ENCODE results near the gene SH3BP2.
"Not testable (repeated sequence)": the region's sequence is repeated elsewhere in the genome, so short reads cannot be mapped to it uniquely, and the experiment has no call there.

Gene SH3BP2

DNA sequence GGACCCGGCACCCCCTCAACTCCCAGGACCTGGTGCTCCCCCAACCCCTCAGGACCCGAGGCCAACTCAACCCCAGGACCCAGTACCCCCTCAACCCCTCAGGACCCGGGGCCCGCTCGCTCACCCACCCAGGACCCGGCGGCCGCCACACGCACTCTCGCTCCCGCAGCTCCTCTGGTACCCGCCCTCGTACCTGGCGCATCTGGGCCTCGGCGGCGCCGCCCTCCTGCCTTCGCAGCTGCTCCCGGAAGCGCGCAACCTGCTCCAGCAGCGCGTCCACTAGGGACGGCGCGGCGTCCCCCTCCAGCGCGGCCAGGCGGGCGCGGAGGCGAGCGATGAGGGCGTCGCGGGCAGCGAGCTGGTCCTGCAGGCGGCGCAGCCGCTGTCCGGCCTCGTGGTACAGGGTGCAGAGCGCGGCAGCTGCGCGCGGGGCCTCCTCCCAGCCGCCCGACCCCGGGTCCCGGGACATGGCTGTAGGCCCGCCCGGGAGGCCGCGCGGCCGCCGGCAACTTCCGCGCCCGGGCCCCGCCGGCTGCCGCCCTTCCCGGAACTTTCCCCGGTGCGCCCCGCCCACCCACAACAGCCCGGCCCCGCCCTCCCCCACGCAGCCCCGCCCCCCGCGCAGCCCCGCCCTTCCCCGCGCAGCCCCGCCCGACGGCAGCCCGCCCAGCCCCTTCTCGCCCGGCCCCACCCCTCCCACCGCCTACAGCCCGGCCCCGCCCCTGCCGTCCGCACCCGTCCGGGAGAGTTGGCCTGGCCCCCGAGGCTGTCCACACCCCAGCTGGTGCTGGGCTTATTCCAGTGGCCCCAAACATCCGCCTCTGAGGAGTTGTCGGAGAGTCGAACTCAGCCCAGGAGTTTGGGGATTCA is 36.8 kb upstream of the SH3BP2 start, which contains the start of gene TNIP2:
TNIP2 (minus strand) TSS at position 516 of the 870 bp plus-strand sequence; CDS start at position 469, 47 bp downstream.
- Mint-ChIP-seq H3K4me3 (peak within 1 kb of the TSS; percentile 79), H3K4me1 (peaks cover 26% of the 10 kb centered on the region), H3K27ac (ENCODE audit: low read depth) (peak within 1 kb of the TSS; percentile 88), H3K27me3 (no peaks in the 10 kb centered on the region), H3K9me3 (no peaks in the 10 kb centered on the region), H3K36me3 (ENCODE audit: insufficient read depth) (peaks cover 10% of the 10 kb centered on the region)
- ATAC-seq (replicated peaks; ENCODE audit: extremely low read depth, poor library complexity, severe bottlenecking) (peak; percentile 77), DNase-seq (ENCODE audit: low spot score in 2 of 2) (peak; percentile 54 to 60)

DNA sequence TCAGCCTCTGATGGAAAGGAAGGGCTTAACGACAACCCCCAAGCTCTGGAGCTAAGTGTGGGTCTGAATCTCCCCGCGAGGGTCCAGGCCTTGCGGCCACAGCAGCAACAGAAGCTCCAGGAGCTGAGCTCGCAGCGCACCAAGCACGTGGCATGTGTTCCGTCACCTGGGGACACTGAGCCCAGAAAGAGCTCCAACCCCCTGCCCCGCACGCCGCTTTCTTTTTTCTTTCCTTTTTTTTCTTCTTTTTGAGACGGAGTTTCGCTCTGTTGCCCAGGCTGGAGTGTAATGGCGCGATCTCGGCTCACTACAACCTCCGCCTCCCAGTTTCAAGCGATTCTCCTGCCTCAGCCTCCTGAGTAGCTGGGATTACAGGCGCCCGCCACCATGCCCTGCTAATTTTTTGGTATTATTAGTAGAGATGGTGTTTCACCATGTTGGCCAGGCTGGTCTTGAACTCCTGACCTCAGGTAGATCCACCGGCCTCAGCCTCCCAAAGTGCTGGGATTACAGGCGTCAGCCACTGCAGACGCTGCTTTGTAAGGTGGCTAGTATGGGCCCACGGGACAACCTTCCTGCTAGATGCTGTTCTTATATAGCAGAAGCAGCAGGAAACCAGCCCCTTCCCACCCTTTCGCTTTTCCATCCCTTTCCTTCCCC is 36.1 kb upstream of the SH3BP2 start:
- Mint-ChIP-seq H3K27ac (ENCODE audit: low read depth) (peak overlapping the region; percentile 88), H3K4me1 (peaks cover 24% of the 10 kb centered on the region), H3K9me3 (no peaks in the 10 kb centered on the region), H3K36me3 (ENCODE audit: insufficient read depth) (peaks cover 10% of the 10 kb centered on the region), H3K27me3 (no peaks in the 10 kb centered on the region), H3K4me3 (peak overlapping the region; percentile 78)
- no peak for DNase-seq (ENCODE audit: low spot score in 2 of 2)
- no peak for ATAC-seq (replicated peaks; ENCODE audit: extremely low read depth, poor library complexity, severe bottlenecking)

DNA sequence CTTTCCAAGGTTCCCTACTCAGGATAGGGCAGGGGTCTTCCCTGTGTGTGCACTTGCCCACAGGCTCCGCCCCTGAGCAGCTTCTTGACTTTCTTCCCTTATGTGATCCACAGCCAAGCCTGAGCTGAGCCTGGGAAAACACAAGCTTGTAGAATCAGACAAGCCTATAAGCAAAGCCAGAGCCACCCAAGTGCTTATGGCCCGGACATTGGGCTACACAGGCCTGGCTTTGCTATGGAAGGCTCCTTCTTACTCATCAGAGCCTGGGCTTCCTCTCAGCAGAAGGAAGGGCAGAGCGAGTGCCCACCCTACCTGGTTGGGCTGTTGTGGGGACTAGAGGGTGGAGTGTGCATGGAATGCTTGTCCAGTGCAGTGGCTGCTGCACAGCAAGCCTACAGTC is 35.5 kb upstream of the SH3BP2 start:
- DNase-seq (ENCODE audit: low spot score in 2 of 2) = no peak
- Mint-ChIP-seq H3K4me3 (peak overlapping the region; percentile 78), H3K4me1 (peaks cover 18% of the 10 kb centered on the region), H3K27me3 (no peaks in the 10 kb centered on the region), H3K9me3 (no peaks in the 10 kb centered on the region), H3K36me3 (ENCODE audit: insufficient read depth) (peaks cover 10% of the 10 kb centered on the region), H3K27ac (ENCODE audit: low read depth) (peak overlapping the region; percentile 88)
- no peak for ATAC-seq (replicated peaks; ENCODE audit: extremely low read depth, poor library complexity, severe bottlenecking)

DNA sequence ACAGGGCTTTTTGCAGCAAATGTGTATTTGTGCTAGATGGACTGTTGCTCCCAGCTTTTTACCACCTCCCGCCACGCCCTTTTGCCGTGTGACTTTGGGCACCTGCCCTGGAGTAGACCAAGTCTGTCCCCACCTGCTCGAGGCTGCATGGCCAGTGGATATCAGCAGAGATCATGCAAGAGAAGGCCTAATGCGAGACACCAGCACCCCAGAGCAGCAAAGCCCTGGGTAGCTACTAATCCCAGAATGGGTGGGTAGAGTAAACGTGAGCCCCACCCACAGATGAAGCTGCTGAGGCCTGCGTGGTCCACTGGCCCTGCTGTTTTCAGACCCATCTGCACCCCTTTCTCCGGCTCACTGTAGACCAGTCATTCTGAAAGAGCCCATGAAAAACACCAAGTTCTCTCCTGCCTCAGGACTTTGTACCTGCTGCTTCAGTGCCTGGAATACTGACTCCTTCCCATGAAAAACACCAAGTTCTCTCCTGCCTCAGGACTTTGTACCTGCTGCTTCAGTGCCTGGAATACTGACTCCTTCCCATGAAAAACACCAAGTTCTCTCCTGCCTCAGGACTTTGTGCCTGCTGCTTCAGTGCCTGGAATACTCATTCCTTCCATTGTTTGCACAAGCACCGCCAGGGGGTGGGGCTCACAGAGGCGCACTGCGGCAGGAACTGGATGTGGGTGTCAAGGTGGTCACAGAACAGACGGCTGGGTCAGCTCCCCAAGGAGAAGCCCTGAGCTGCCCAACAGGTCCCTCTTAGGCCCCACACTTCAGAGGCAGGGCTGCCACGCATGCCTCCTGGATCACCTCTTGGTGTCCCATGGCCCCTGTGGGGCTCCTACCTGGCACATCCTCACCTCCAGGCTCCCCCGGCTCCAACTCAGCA is 31.6 kb upstream of the SH3BP2 start:
- H3K27me3 Mint-ChIP-seq = no peaks in the 10 kb centered on the region
- no peaks in the 10 kb centered on the region for H3K9me3 Mint-ChIP-seq
- peaks cover 6% of the 10 kb centered on the region for H3K36me3 Mint-ChIP-seq (ENCODE audit: insufficient read depth)
- ATAC-seq (replicated peaks; ENCODE audit: extremely low read depth, poor library complexity, severe bottlenecking) (no peak), DNase-seq (ENCODE audit: low spot score in 2 of 2) (no peak)
- H3K4me3 Mint-ChIP-seq = no peak overlapping the region
- peaks cover 8% of the 10 kb centered on the region for H3K4me1 Mint-ChIP-seq
- H3K27ac Mint-ChIP-seq (ENCODE audit: low read depth) = peak overlapping the region; percentile 16

DNA sequence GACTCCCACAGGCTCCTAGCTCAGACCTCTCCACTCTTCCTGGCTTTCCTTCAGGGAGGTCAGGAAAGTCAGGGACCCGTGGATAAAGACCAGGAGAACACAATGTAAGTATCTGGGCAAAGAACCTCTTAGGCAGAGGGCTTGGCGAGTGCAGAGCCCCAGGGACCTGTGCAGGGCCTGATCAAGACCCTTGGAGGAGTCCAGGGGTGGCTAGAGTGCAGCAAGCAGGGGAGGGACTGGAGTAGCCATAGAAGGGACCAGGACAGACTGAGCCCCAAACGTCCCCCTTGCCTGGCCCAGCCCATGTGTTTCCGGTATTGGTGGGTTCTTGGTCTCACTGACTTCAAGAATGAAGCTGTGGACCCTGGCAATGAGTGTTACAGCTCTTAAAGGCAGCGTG is 30.8 kb upstream of the SH3BP2 start:
- no peak overlapping the region for H3K27ac Mint-ChIP-seq (ENCODE audit: low read depth)

DNA sequence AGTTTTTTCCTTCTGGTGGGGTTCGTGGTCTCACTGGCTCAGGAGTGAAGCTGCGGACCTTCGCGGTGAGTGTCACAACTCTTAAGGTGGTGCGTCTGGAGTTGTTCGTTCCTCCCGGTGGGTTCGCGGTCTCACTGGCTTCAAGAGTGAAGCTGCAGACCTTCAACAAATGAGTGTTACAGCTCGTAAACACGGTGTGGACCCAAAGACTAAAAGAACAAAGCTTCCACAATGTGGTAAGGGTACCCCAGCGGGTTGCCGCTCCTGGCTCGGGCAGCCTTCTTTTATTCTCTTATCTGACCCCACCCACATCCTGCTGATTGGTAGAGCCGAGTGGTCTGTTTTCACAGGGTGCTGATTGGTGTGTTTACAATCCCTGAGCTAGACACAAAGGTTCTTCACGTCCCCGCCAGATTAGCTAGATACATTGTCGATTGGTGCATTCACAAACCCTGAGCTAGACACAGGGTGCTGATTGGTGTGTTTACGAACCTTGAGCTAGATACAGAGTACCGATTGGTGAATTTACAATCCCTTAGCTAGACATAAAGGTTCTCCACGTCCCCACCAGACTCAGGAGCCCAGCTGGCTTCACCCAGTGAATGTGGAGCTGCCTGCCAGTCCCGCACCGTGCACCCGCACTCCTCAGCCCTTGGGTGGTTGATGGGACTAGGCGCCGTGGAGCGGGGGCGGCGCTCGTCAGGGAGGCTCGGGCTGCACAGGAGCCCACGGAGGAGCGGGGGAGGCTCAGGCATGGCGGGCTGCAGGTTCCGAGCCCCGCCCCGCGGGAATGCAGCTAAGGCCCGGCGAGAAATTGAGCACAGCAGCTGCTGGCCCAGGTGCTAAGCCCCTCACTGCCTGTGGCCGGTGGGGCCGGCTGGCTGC is 30.2 kb upstream of the SH3BP2 start:
- H3K4me3 Mint-ChIP-seq = peak overlapping the region; percentile 68
- DNase-seq (ENCODE audit: low spot score in 2 of 2); H3K36me3 Mint-ChIP-seq (ENCODE audit: insufficient read depth); H3K9me3 Mint-ChIP-seq; H3K27me3 Mint-ChIP-seq; ATAC-seq (replicated peaks; ENCODE audit: extremely low read depth, poor library complexity, severe bottlenecking); H3K4me1 Mint-ChIP-seq; H3K27ac Mint-ChIP-seq (ENCODE audit: low read depth): not testable (repeated sequence)

More for the DNA sequence above, 30.8 kb upstream of the SH3BP2 start:
- no peaks in the 10 kb centered on the region for H3K27me3 Mint-ChIP-seq
- H3K4me1 Mint-ChIP-seq = peaks cover 4% of the 10 kb centered on the region
- DNase-seq (ENCODE audit: low spot score in 2 of 2) (no peak), ATAC-seq (replicated peaks; ENCODE audit: extremely low read depth, poor library complexity, severe bottlenecking) (no peak)
- H3K4me3 Mint-ChIP-seq = no peak overlapping the region
- no peaks in the 10 kb centered on the region for H3K9me3 Mint-ChIP-seq
- peaks cover 5% of the 10 kb centered on the region for H3K36me3 Mint-ChIP-seq (ENCODE audit: insufficient read depth)

DNA sequence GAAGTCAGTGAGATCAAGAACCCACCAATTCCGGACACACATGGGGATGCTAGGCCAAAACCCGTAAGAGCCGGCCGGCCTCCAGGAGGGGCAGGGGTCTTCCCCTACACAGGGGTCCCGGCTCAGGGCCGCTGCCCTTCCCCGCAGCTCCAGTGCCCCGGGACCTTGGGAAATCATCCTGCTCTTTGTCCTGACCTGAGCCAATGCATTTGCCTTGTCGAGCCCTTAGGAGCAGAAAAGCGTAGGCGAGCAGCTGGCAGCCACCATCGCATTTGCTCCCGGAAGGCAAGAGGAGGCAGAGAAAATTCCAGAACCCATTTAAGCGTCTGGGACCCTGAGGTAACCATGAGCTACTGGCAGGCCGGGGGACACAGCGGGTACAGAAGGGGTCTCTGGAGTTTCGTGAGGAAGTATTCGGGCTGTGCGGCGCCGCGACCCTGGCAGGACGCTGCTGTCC is 29.3 kb upstream of the SH3BP2 start:
- H3K9me3 Mint-ChIP-seq = no peaks in the 10 kb centered on the region
- no peak for DNase-seq (ENCODE audit: low spot score in 2 of 2)
- no peaks in the 10 kb centered on the region for H3K4me1 Mint-ChIP-seq
- H3K27ac Mint-ChIP-seq (ENCODE audit: low read depth) = no peak overlapping the region
- no peak for ATAC-seq (replicated peaks; ENCODE audit: extremely low read depth, poor library complexity, severe bottlenecking)
- no peaks in the 10 kb centered on the region for H3K27me3 Mint-ChIP-seq
- H3K4me3 Mint-ChIP-seq = peak overlapping the region; percentile 68
- H3K36me3 Mint-ChIP-seq (ENCODE audit: insufficient read depth) = peaks cover 2% of the 10 kb centered on the region

DNA sequence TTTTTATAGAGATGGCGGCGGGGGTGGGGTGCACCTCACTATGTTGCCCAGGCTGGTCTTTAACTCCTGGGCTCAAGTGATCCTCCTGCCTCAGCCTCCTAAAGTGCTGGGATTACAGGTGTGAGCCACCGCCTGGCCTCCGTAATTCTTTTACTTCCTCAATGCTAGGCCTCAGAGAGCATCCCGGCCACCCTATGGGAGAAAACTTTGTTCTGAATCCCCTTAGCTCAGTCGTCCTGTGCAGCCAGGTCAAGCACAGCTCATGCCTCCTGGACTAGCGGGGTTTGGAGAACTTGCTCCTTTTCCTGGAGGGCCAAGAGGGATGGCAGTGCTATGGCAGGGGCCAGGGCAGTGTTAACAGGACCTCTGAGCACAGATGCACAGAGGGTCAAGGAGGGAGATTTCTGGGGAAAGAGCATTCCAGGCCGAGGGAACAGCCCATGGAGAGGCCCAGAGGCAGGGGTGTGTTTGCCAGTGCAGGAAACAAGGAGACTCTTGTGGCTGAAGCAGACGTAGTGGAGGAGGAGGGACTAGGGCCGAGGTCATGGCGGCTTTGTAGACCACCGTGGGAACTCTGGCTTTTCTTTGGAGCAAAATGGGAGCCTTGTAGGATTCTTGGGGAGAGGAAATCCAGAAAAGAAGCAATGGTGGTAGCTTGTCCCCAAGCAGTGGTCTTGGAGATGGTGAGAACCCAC is 26.9 kb upstream of the SH3BP2 start:
- no peak for DNase-seq (ENCODE audit: low spot score in 2 of 2)
- no peaks in the 10 kb centered on the region for H3K36me3 Mint-ChIP-seq (ENCODE audit: insufficient read depth)
- H3K4me1 Mint-ChIP-seq = peaks cover 5% of the 10 kb centered on the region
- ATAC-seq (replicated peaks; ENCODE audit: extremely low read depth, poor library complexity, severe bottlenecking) = no peak
- no peaks in the 10 kb centered on the region for H3K9me3 Mint-ChIP-seq
- H3K4me3 Mint-ChIP-seq = no peak overlapping the region
- no peaks in the 10 kb centered on the region for H3K27me3 Mint-ChIP-seq
- no peak overlapping the region for H3K27ac Mint-ChIP-seq (ENCODE audit: low read depth)

DNA sequence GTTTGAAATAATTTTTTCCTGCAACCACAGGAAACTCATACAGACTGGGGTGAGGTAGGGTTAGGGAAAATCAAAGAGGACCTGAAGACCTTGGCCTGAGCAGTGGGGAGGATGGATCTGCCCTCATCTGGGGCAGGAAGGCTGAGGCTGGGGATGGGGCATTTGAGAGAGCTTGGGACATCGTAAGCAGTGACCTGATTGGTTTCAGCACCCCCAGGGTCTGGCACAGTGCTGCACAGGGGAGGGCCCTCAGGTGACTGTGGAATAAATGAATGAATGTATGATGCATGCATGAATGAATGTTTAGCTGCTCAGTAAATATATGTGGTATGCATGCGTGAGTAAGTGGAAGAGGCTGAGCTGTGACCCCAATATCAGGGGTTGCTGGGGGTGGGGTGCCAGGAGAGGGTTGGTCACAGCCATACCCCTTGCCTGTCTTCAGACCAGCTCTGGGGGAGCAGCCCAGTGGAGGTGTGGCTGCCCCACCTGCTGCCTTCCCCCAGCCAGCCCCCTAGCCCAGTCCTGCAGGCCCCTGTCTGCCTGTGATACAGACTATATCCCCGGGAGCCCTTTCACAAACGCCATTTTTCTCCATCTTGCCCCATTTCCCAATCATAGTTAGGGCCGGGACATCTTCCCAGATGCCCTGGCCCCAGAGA is 25.7 kb upstream of the SH3BP2 start:
- no peaks in the 10 kb centered on the region for H3K27me3 Mint-ChIP-seq
- H3K4me1 Mint-ChIP-seq = peaks cover 9% of the 10 kb centered on the region
- H3K9me3 Mint-ChIP-seq = no peaks in the 10 kb centered on the region
- H3K27ac Mint-ChIP-seq (ENCODE audit: low read depth) = no peak overlapping the region
- no peaks in the 10 kb centered on the region for H3K36me3 Mint-ChIP-seq (ENCODE audit: insufficient read depth)
- no peak overlapping the region for H3K4me3 Mint-ChIP-seq
- ATAC-seq (replicated peaks; ENCODE audit: extremely low read depth, poor library complexity, severe bottlenecking) (no peak), DNase-seq (ENCODE audit: low spot score in 2 of 2) (no peak)

DNA sequence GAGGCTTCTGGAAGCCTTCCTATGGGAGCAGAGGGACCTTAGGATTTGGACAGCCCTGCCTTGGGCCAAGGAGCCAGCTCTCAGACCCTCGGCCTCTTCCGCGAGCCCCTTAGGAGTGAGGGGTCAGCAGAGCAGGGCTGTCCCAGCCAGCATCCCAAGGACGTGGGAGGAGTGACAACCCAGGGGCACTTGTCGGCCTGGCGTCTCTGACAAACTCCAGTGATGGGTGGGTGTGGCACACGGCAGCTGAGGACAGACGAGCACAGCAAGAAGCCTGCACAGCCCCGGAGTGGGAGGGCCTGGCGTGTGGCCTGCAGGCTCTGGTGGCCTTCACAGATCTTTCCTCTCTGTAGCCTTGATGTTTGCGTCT is 25.2 kb upstream of the SH3BP2 start:
- no peak for ATAC-seq (replicated peaks; ENCODE audit: extremely low read depth, poor library complexity, severe bottlenecking)
- Mint-ChIP-seq H3K27ac (ENCODE audit: low read depth) (no peak overlapping the region), H3K4me1 (peaks cover 9% of the 10 kb centered on the region), H3K36me3 (ENCODE audit: insufficient read depth) (no peaks in the 10 kb centered on the region), H3K27me3 (no peaks in the 10 kb centered on the region), H3K4me3 (no peak overlapping the region), H3K9me3 (no peaks in the 10 kb centered on the region)
- DNase-seq (ENCODE audit: low spot score in 2 of 2) = no peak

DNA sequence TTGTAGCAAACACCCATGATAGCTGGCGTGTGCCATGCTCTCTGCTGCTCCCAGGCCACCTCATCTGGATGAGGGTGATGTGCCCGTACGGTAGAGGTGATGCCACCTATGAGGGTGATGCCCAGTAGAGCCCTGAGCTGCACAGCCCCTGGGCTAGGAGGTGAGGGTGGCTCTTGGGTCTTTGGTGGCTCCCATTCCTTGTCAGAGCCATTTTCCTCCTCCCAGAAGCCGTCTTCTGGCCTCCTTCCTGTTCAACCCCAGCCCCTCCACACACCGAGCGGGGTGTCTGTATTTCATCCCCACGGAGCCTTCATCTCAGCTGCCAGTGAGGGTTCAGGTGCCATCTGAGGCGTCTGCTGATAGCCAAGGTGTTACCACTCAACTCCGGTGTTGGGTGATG is 24.8 kb upstream of the SH3BP2 start:
- Mint-ChIP-seq H3K9me3 (no peaks in the 10 kb centered on the region), H3K27ac (ENCODE audit: low read depth) (no peak overlapping the region), H3K36me3 (ENCODE audit: insufficient read depth) (no peaks in the 10 kb centered on the region), H3K27me3 (no peaks in the 10 kb centered on the region), H3K4me1 (peaks cover 9% of the 10 kb centered on the region), H3K4me3 (no peak overlapping the region)
- no peak for ATAC-seq (replicated peaks; ENCODE audit: extremely low read depth, poor library complexity, severe bottlenecking)
- DNase-seq (ENCODE audit: low spot score in 2 of 2) = no peak
